HepG2 (cell line): ENCODE measurements around the gene P2RX2. TPM values are rescaled to one million over a fixed set of nuclear protein-coding genes. Genes with fewer than 3 reads are reported as not detected.
A peak's percentile ranks its signal among the peaks of the same experiment; 100 is the strongest.

Experiments used
- ATAC-seq: fragments of 200-7000 bp; cut with Tn5 transposase; 3 replicates; pipeline ENCODE4 v1.9.1; 2020; ENCODE audit warnings: mild to moderate bottlenecking, moderate library complexity
- BruUV-seq: library from RNA; stranded (reverse); fragments of 400-500 nt; replicated peaks from 2 replicates; lab custom pipeline; 2021; lab: Mats Ljungman, UMichigan
- CTCF ChIA-PET: fragments of 300-600 bp; formaldehyde crosslinking; extraction: SDS; loops from one replicate; lab custom pipeline; 2021; ENCODE audit warnings: low total read pairs, inconsistent platforms, low intra/inter-chr PET ratio; lab: Yijun Ruan, JAX
- POLR2A ChIA-PET: fragments of 350-600 bp; sonication (Branson Sonifier 250); formaldehyde crosslinking; loops from one replicate; lab custom pipeline; 2020; ENCODE audit warnings: antibody characterized with exemption, inconsistent platforms; lab: Yijun Ruan, JAX
- DNase-seq: peaks from one replicate; pipeline ENCODE4 v3.0.0-alpha.2; 2015; ENCODE audit warnings: low spot score
- FAIRE-seq: peaks from 3 replicates; lab custom pipeline; 2011; peaks lifted over from hg19 to GRCh38; lab: Jason Lieb, UNC
- H2AFZ ChIP-seq: one replicate; pipeline ENCODE4 v1.6.1; 2011; ENCODE audit warnings: low read length, inconsistent platforms
- H3K27ac ChIP-seq: fragments of 300-600 bp; 3 replicates; pipeline ENCODE4 v1.8.0; 2011; ENCODE audit warnings: mixed run types, mild to moderate bottlenecking, mixed read lengths, low read length, inconsistent platforms; ENCODE audit not compliant: insufficient read depth; ENCODE audit errors: extremely low read length
- H3K27me3 ChIP-seq, 2 experiments: fragments of 200-600 bp in 1 of 2; 2 replicates in 1 of 2; 3 replicates in 1 of 2; pipeline versions ENCODE4 v1.6.0 to v1.8.0; 2011; ENCODE audit warnings: low read length in 2 of 2, mild to moderate bottlenecking in 2 of 2, moderate library complexity in 2 of 2, inconsistent platforms in 1 of 2; ENCODE audit not compliant: insufficient read depth in 2 of 2, control insufficient read depth in 1 of 2
- H3K36me3 ChIP-seq, 2 experiments: fragments of 200-600 bp in 1 of 2; replicated peaks in 1 of 2; 2 replicates in 1 of 2; 3 replicates in 1 of 2; pipeline versions ENCODE4 v1.5.1 to v1.8.0; 2011; ENCODE audit warnings: low read length in 2 of 2, inconsistent platforms in 1 of 2; ENCODE audit not compliant: insufficient read depth in 2 of 2, control insufficient read depth in 1 of 2
- H3K4me1 ChIP-seq: 2 replicates; pipeline ENCODE4 v1.5.1; 2012; ENCODE audit warnings: low read length, inconsistent platforms; ENCODE audit not compliant: insufficient read depth
- H3K4me2 ChIP-seq: 2 replicates; pipeline ENCODE4 v1.6.0; 2011; ENCODE audit warnings: low read depth, low read length, inconsistent platforms
- H3K4me3 ChIP-seq, 3 experiments: fragments of 200-600 bp in 1 of 3; sonication (generic), shearing (Covaris generic) in 1 of 3; replicated peaks in 1 of 3; 2 replicates each; pipeline ENCODE4 v1.5.1; 2011 to 2016; ENCODE audit warnings: low read length in 3 of 3, inconsistent platforms in 2 of 3, low read depth in 2 of 3, mild to moderate bottlenecking in 2 of 3, control low read depth in 1 of 3, mixed read lengths in 1 of 3; ENCODE audit not compliant: insufficient read depth in 1 of 3
- H3K79me2 ChIP-seq: one replicate; pipeline ENCODE4 v1.6.1; 2011; ENCODE audit warnings: low read length, inconsistent platforms; ENCODE audit not compliant: insufficient read depth
- H3K9ac ChIP-seq: 2 replicates; pipeline ENCODE4 v1.6.0; 2011; ENCODE audit warnings: mild to moderate bottlenecking, low read depth, low read length, inconsistent platforms; ENCODE audit not compliant: insufficient read depth
- H3K9me3 ChIP-seq: 2 replicates; pipeline ENCODE4 v1.5.1; 2012; ENCODE audit warnings: mild to moderate bottlenecking, low read length
- H4K20me1 ChIP-seq: 2 replicates; pipeline ENCODE4 v1.6.0; 2011; ENCODE audit warnings: inconsistent platforms, mild to moderate bottlenecking, low read length, moderate library complexity; ENCODE audit not compliant: insufficient read depth
- FLYWCH1 ChIP-seq: sonication (generic); formaldehyde crosslinking; IDR thresholded peaks from 2 replicates; pipeline ENCODE4 v1.8.1; 2023; ENCODE audit warnings: mild to moderate bottlenecking, missing genetic modification reagents
- HDAC1 ChIP-seq: sonication (generic); formaldehyde crosslinking; IDR thresholded peaks from 2 replicates; pipeline ENCODE4 v1.5.1; 2020; ENCODE audit warnings: mild to moderate bottlenecking, missing genetic modification reagents
- HDAC2 ChIP-seq: sonication (generic); formaldehyde crosslinking; IDR thresholded peaks from 2 replicates; pipeline ENCODE4 v1.4.0; 2020; ENCODE audit warnings: missing genetic modification reagents
- KDM5B ChIP-seq: sonication (generic); formaldehyde crosslinking; IDR thresholded peaks from 2 replicates; pipeline ENCODE4 v1.4.0; 2020; ENCODE audit warnings: missing genetic modification reagents, mild to moderate bottlenecking, borderline replicate concordance
- NR2F2 ChIP-seq: IDR thresholded peaks from 2 replicates; pipeline ENCODE4 v1.6.1; 2012; ENCODE audit warnings: low read depth, inconsistent platforms, borderline replicate concordance
- PRPF4 ChIP-seq: fragments of 200-400 bp; formaldehyde crosslinking; IDR thresholded peaks from 2 replicates; pipeline ENCODE4 v1.6.1; 2016; ENCODE audit warnings: low read length, low read depth; ENCODE audit not compliant: poor library complexity, severe bottlenecking
- SMARCE1 ChIP-seq: fragments of 450-650 bp; IDR thresholded peaks from 2 replicates; pipeline ENCODE4 v1.6.1; 2017; ENCODE audit warnings: borderline replicate concordance
- THAP9 ChIP-seq: sonication (generic); formaldehyde crosslinking; IDR thresholded peaks from 2 replicates; pipeline ENCODE4; 2020; ENCODE audit warnings: missing genetic modification reagents, mild to moderate bottlenecking, borderline replicate concordance
- TOE1 ChIP-seq: sonication (generic); formaldehyde crosslinking; IDR thresholded peaks from 2 replicates; pipeline ENCODE4 v1.4.0; 2020; ENCODE audit warnings: mild to moderate bottlenecking, missing genetic modification reagents
- ZBTB43 ChIP-seq: sonication (generic); formaldehyde crosslinking; conservative IDR thresholded peaks from 2 replicates; pipeline ENCODE4 v1.4.0; 2020; ENCODE audit warnings: missing genetic modification reagents
- ZNF121 ChIP-seq: sonication (generic); formaldehyde crosslinking; IDR thresholded peaks from 2 replicates; pipeline ENCODE4 v1.5.0; 2020; ENCODE audit warnings: mild to moderate bottlenecking, missing genetic modification reagents
- ZNF143 ChIP-seq: sonication (generic); formaldehyde crosslinking; IDR thresholded peaks from 2 replicates; pipeline ENCODE4 v1.4.0; 2020; ENCODE audit warnings: missing genetic modification reagents
- ZNF256 ChIP-seq: sonication (generic); formaldehyde crosslinking; conservative IDR thresholded peaks from 2 replicates; pipeline ENCODE4 v1.4.0; 2020; ENCODE audit warnings: missing genetic modification reagents
- WGBS: methylation state at CpG from one replicate; pipeline ENCODE4 v1.1.6; 2017; ENCODE audit warnings: low lambda C conversion rate; 5-methylcytosine and 5-hydroxymethylcytosine counted together
- in situ Hi-C: cut with HindIII; loops from 2 replicates; pipeline ENCODE4 v1.10.0; 2017; ENCODE audit warnings: low pct_unique_long_range_greater_than_20kb; ENCODE audit not compliant: extremely low pct_ligation_motif_present
- intact Hi-C: fragments of 100-400 bp; cut with micrococcal nuclease; formaldehyde crosslinking; loops from one replicate; pipeline ENCODE4 v1.10.0; 2022; ENCODE audit not compliant: unreplicated experiment
- polyA plus RNA-seq, 8 experiments: library from polyadenylated mRNA; depleted of rRNA in 3 of 8; stranded (reverse) in 7 of 8; unstranded in 1 of 8; fragments of >200 nt; fragmentation: Illumina TruSeq in 4 of 8; extraction: Trizol in 4 of 8; gene quantifications; 2 replicates each; pipeline versions ENCODE4 v1.2.1 to v1.2.3, GENCODE V29; 2011 to 2016; ENCODE audit warnings: low read depth in 4 of 8, missing spikeins in 1 of 8, mixed read lengths in 1 of 8; ENCODE audit not compliant: insufficient read depth in 1 of 8
- total RNA-seq, 5 experiments: library from RNA; depleted of rRNA; stranded (reverse); fragments of >200 nt; fragmentation: Illumina TruSeq; extraction: Trizol; gene quantifications; 2 replicates each; pipeline ENCODE4 v1.2.3, GENCODE V29; 2016; ENCODE audit warnings: low read depth in 1 of 5

P2RX2 gene
- total and polyA plus RNA-seq, 2 of the 13 experiments (the other 11 are each of a cell fraction or from before 2014, with no cell fraction given) = not detected

DNA sequence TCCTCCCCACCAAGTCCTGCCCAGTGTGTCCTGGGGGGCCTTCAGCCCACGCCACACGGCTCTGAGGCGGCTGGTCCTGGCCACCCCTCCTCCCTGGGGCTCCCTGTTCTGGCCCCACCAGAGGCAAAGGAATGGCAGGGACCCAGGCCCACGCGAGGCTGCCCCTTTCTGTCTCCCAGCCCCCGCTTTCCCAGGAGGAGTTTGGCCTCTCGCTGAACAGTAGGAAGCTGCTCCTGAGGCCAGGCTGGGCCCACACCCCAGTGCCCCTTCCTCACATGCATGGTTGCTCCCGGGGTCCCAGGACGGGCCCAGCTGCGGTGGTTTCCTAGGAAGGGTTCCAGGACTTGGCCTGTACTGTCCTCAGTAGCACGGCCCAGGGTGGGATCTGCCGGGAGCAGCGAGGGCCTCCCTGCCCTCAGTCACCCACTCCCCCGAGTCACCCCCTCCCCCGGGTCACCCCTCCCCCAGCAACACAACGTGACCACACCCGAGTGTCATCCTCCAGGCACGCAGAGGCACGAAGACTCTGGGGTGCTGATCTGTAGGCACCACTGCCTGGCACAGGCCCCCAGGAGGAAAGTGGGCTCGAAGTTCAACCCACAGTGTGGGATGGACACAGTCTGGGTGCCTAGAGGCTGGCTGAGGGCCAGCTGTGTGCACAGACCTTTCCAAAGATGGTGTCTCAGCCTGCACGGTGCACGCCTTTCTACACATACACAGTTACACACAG lies 41.2 kb upstream of the P2RX2 start (continued):
- TF ChIP-seq ZBTB43 = no peak

GRCh38 chr12:132578118-132578517 lies 40.5 kb upstream of the P2RX2 start:
- in situ Hi-C loops = no loop called here
- FAIRE-seq = no peak
- no peak for ATAC-seq

DNA sequence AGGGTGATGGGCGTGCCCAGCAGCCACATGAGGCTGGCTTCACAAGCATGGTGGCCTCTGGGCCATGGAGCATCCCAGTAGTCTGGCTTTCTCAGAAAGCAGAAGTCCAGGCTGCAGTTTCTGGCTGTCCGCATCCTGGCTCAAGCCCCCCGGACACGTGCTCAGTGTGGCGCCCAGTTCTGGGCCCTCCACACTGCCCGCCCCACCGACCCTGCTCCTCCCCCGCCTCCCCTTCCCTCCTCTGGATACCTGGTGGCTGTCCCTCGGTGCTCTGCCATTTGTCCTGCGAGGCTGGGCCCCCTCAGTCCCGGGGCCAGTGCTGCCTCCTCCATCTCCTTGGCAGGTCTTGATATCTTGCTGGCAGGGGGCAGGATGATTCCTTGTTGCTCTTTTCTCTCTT lies 39.8 kb upstream of the P2RX2 start:
- no TSS peak for BruUV-seq
- ChIA-PET CTCF (no interaction called here), POLR2A (no interaction called here)
- Histone ChIP-seq H2AFZ (no peak overlapping the region), H4K20me1 (no peaks in the 10 kb centered on the region), H3K4me1 (no peaks in the 10 kb centered on the region), H3K4me3 (no peak overlapping the region), H3K27ac (no peak overlapping the region), H3K79me2 (no peaks in the 10 kb centered on the region), H3K9ac (no peak overlapping the region), H3K4me2 (no peak overlapping the region), H3K36me3 (peaks cover 3 to 7% of the 10 kb centered on the region in 2 experiments; a peak in 2 of 5 replicates), H3K9me3 (no peaks in the 10 kb centered on the region), H3K27me3 (no peaks in the 10 kb centered on the region)
- ATAC-seq (no peak), DNase-seq (no peak), FAIRE-seq (no peak)
- 89% methylated on average over 10 of the region's 11 CpGs for WGBS
- intact Hi-C loops (no loop called here), in situ Hi-C loops (no loop called here)
- TF ChIP-seq FLYWCH1 (CRISPR knock-in tag) = no peak
- TF ChIP-seq HDAC2 (CRISPR knock-in tag) = no peak
- no peak for TF ChIP-seq ZNF143 (CRISPR knock-in tag)
- TF ChIP-seq HDAC1 (CRISPR knock-in tag) = no peak
- no peak for TF ChIP-seq SMARCE1
- no peak for TF ChIP-seq THAP9 (CRISPR knock-in tag)
- TF ChIP-seq KDM5B (CRISPR knock-in tag) = no peak
- no peak for TF ChIP-seq PRPF4
- TF ChIP-seq TOE1 (CRISPR knock-in tag) = no peak
- TF ChIP-seq ZNF256 (CRISPR knock-in tag) = no peak

More at GRCh38 chr12:132578118-132578517, 40.5 kb upstream of the P2RX2 start:
- Histone ChIP-seq H3K4me2 (no peak overlapping the region), H3K9me3 (no peaks in the 10 kb centered on the region), H3K9ac (no peak overlapping the region), H3K4me1 (no peaks in the 10 kb centered on the region), H3K27me3 (no peaks in the 10 kb centered on the region), H3K36me3 (peaks cover 3 to 7% of the 10 kb centered on the region in 2 experiments; a peak in 2 of 5 replicates), H2AFZ (no peak overlapping the region), H3K4me3 (no peak overlapping the region), H4K20me1 (no peaks in the 10 kb centered on the region), H3K79me2 (no peaks in the 10 kb centered on the region), H3K27ac (no peak overlapping the region)
- intact Hi-C loops = no loop called here
- CTCF ChIA-PET = no interaction called here
- no peak for DNase-seq
- 100% methylated on average over 4 of the region's 11 CpGs for WGBS
- no TSS peak for BruUV-seq
- TF ChIP-seq ZNF121 (CRISPR knock-in tag) (peak; percentile 77), NR2F2 (no peak)
- POLR2A ChIA-PET = no interaction called here
